OCI-LY7 (cell line): ENCODE measurements around the gene ATP6V0A4.

Source experiments
- CTCF ChIP-seq: fragments of 200-600 bp; sonication (generic); conservative IDR thresholded peaks from 2 replicates; pipeline ENCODE4 v1.5.1; 2014; ENCODE audit warnings: mild to moderate bottlenecking, antibody characterized with exemption, low read length, moderate library complexity, mixed read lengths
- EZH2phosphoT487 ChIP-seq: fragments of 200-600 bp; sonication (generic); IDR thresholded peaks from 2 replicates; pipeline ENCODE4 v1.6.1; 2018; ENCODE audit warnings: low read depth, borderline replicate concordance, mild to moderate bottlenecking, mixed run types, antibody characterized with exemption, low read length, moderate library complexity, mixed read lengths

- TF ChIP-seq CTCF, result no peak
- no peak for TF ChIP-seq EZH2phosphoT487
These were observed 44.9 kb downstream of the ATP6V0A4 start for GRCh38 chr7:138753150-138753518.
